ENCODE data around the gene FOXB1.
A peak's percentile ranks its signal among the peaks of the same experiment; 100 is the strongest.

Gene FOXB1

GRCh38 chr15:60004009-60004845 is at the start of gene FOXB1:
Gene FOXB1 (plus strand): TSS chr15:60004311. CDS start chr15:60004964, 653 bp downstream.
- peak; percentile 52 for DNase-seq
- in situ Hi-C loops (cut with MboI; ENCODE audit: low pct_unique_long_range_greater_than_20kb, low sequenced_read_pairs) = no loop called here

GRCh38 chr15:59958288-59958687 is 45.8 kb upstream of the FOXB1 start:
- no peak for DNase-seq
- in situ Hi-C loops (cut with MboI; ENCODE audit: low pct_unique_long_range_greater_than_20kb, low sequenced_read_pairs) = no loop called here

DNA sequence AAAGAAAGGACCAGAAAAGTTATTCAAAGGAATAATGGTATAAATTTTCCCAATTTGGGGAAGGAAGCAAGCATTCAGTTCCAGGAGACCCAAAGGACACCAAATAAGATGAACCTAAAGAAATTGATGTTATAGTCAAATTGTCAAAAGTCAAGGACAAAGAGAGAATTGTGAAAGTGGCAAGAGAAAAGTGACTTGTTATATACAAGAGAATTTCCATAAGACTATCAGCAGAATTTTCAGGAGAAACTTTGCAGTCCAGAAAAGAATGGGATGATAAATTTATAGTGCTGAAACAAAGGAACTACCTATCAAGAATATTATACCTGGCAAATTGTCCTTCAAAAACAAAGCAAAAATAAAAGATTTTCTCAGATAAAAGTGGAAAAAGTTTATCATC is 43.8 kb upstream of the FOXB1 start:
- in situ Hi-C loops (cut with MboI; ENCODE audit: low pct_unique_long_range_greater_than_20kb, low sequenced_read_pairs) = no loop called here
- DNase-seq = no peak

- no peak for DNase-seq
Observed at GRCh38 chr15:59963322-59963721, 40.8 kb upstream of the FOXB1 start.

DNA sequence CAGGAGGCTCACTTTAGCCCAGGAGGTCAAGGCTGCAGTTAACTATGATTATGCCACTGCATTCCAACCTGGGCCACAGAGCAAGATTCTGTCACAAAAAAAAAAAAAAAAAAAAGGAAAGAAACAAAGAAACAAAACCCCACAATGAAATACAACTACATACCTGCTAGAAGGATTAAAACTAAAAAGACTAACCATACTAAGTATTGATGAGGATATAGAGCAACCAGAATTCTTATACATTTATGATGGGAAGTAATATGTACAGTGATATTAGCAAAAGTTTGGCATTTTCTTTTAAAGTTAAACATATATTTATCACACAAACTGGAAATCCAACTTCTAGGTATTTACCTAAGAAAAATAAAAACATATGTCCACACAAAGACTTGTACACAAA is 40.2 kb upstream of the FOXB1 start:
- in situ Hi-C loops (cut with MboI; ENCODE audit: low pct_unique_long_range_greater_than_20kb, low sequenced_read_pairs) = no loop called here
- DNase-seq = no peak

More at GRCh38 chr15:59963322-59963721, 40.8 kb upstream of the FOXB1 start:
- in situ Hi-C loops (cut with MboI; ENCODE audit: low pct_unique_long_range_greater_than_20kb, low sequenced_read_pairs) = no loop called here

- in situ Hi-C loops (cut with MboI; ENCODE audit: low pct_unique_long_range_greater_than_20kb, low sequenced_read_pairs) = no loop called here
- DNase-seq = no peak
Observed at GRCh38 chr15:59965741-59966140, 38.4 kb upstream of the FOXB1 start.

DNA sequence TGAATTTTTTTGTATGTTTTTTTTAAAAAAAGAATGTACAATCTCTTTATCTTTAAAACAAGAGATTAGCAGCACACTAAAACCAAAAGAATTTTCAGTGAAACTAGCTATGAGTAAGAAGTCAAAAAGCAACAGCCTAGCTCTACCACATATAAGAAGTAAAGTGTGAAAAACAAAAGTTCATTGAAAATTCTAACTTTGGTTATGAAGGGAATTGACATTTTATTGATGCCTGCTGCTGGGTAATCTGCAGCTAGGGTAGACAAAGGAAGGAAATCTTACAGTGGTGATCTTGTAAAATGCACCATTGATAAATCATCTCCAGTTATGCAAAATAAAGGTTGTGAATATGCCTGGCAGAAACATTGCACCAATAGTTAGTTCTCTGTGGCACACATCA is 37.8 kb upstream of the FOXB1 start:
- in situ Hi-C loops (cut with MboI; ENCODE audit: low pct_unique_long_range_greater_than_20kb, low sequenced_read_pairs) = no loop called here
- no peak for DNase-seq

- in situ Hi-C loops (cut with MboI; ENCODE audit: low pct_unique_long_range_greater_than_20kb, low sequenced_read_pairs) = no loop called here
- no peak for DNase-seq
Observed at GRCh38 chr15:59968314-59968713, 35.8 kb upstream of the FOXB1 start.

- no peak for DNase-seq
- in situ Hi-C loops (cut with MboI; ENCODE audit: low pct_unique_long_range_greater_than_20kb, low sequenced_read_pairs) = no loop called here
Observed at GRCh38 chr15:59972241-59972640, 31.9 kb upstream of the FOXB1 start.

DNA sequence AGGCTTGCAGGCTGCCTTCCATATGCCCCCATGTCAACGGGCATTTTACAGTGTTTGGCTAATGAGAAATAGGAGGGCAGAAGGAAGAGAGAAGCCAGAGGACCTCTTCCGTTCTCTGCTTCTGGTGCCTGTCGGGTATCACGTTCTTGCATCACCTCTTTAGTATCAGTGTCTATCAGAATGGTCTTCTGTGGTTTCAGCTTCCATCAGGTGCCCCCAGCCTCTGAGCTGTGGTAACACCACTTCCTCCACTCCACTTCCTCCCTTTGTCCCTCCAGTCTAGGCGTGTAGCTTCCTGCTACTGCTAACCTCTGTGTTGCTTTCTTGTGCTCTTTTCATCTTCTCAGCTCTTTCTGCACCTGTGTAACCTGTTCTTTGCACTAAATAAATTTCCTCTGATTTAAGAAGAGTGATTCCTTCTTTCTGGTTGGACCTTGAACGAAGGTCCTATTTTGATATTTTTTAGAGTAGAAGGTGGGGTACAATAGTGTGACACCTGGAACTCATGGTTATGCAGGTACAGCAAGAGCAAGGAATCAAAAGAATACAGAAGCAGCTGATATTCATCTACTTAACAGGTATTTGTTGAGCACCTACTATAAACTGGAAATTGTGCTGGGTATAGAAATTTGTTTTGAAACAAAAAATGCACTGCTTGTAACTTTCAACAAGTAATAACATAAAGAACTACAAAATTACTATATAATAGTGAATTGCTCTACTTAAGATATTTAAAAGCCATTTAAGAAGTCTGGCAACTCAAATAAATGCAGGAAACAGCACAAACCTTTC is 27.4 kb upstream of the FOXB1 start:
- in situ Hi-C loops (cut with MboI; ENCODE audit: low pct_unique_long_range_greater_than_20kb, low sequenced_read_pairs) = no loop called here

DNA sequence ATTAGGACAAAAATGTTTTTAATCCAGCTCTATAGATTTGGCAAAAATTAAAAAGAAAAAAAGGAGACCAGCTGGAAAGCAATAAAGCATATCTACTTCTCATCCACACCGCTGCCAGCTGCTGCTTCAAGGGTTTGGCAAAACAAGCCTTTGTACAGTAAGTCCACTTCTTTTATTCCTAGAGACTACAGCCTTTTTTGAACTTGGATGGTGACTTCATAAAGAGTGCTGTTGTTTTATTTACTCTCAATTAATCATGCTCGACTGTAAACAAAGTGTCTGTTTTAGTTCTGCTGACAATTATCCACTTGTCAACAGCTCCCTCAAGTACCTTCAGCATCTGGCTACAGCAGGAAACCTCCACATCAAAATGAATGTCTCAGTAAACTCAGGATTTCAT is 12.3 kb upstream of the FOXB1 start:
- DNase-seq = no peak
- in situ Hi-C loops (cut with MboI; ENCODE audit: low pct_unique_long_range_greater_than_20kb, low sequenced_read_pairs) = no loop called here

More for the DNA sequence above, 27.4 kb upstream of the FOXB1 start:
- DNase-seq = peak; percentile 98

- in situ Hi-C loops (cut with MboI; ENCODE audit: low pct_unique_long_range_greater_than_20kb, low sequenced_read_pairs) = no loop called here
- DNase-seq = no peak
Observed at GRCh38 chr15:59993041-59993750, 10.9 kb upstream of the FOXB1 start.

GRCh38 chr15:59993950-59994401 is 10.1 kb upstream of the FOXB1 start:
- DNase-seq = no peak
- in situ Hi-C loops (cut with MboI; ENCODE audit: low pct_unique_long_range_greater_than_20kb, low sequenced_read_pairs) = no loop called here

DNA sequence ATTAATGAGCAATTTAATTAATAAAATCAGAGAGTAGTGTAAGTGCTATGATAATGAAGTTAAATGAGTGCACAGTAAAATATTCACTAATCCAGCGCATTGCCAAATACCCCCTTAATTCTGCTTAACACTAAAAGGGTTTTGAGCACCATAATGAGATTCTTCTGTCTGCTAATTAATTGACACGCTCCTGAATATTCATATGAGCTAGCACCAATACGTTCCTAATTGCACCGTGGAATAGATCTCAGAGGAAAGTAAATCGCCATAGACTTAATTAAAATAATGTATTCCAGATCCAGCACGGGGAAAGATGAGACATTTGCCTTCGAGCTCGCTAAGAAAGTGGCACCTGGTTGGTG is 9.6 kb upstream of the FOXB1 start:
- in situ Hi-C loops (cut with MboI; ENCODE audit: low pct_unique_long_range_greater_than_20kb, low sequenced_read_pairs) = no loop called here
- no peak for DNase-seq

DNA sequence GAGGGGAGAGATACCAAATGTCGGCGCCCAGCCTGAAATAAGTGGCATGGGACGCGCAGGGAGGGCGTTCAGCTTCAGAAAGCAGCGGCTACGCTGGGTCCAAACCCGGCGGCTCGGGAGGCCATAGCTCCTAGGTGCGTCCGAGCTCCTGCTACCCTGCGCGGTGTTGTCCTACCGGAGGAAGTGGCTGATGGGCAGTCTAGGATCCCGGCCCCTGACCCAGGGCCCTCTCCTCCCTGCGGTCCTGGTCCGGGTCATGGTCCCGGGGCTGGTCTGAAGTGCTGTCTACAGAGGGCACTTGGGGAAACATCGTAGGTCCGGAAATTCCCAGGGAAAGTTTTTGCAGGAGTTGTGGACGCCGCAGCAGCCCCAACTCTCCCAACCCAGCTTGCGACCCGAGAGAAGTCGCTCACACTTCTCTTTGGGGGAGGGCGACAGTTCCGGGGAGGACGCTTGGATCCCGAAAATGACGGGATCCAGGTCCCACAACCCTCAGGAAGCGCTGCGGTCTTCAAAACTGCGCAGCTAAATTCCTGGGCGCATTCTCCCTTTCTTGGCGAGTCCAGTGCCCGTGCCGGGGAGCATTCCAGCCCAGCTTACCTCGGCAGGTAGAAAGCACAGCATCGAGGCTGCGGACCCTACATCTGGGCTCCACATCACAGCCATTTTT is 9.1 kb upstream of the FOXB1 start:
- in situ Hi-C loops (cut with MboI; ENCODE audit: low pct_unique_long_range_greater_than_20kb, low sequenced_read_pairs) = no loop called here
- DNase-seq = no peak

GRCh38 chr15:59995568-59996297 is 8.4 kb upstream of the FOXB1 start:
- in situ Hi-C loops (cut with MboI; ENCODE audit: low pct_unique_long_range_greater_than_20kb, low sequenced_read_pairs) = no loop called here
- DNase-seq = no peak

- in situ Hi-C loops (cut with MboI; ENCODE audit: low pct_unique_long_range_greater_than_20kb, low sequenced_read_pairs) = no loop called here
- DNase-seq = no peak
Observed at GRCh38 chr15:59996298-59997041, 7.6 kb upstream of the FOXB1 start.

Measured in KBM-7 (cell line).